HK-2 (cell line): Measurements from ENCODE around the gene TTC3.
"Not testable (repeated sequence)": the region's sequence is repeated elsewhere in the genome, so short reads cannot be mapped to it uniquely, and the experiment has no call there.

Source experiments
- DNase-seq: peaks from one replicate; pipeline ENCODE4 v3.0.0-alpha.2; 2018; ENCODE audit not compliant: unreplicated experiment

TTC3 gene

GRCh38 chr21:37072988-37073416, at the start of gene TTC3, which contains the start of gene PIGP:
TSS of gene TTC3 (plus strand) at chr21:37073254. CDS start at chr21:37087258, 14,004 bp downstream.
TSS of gene PIGP (minus strand) at chr21:37073071. CDS start at chr21:37072515, 556 bp downstream.
- DNase-seq: peak; percentile 92

- DNase-seq: no peak
Observed at GRCh38 chr21:37026499-37026898, 46.6 kb upstream of the TTC3 start.

GRCh38 chr21:37028570-37028969, 44.5 kb upstream of the TTC3 start:
- DNase-seq: no peak

GRCh38 chr21:37030864-37031263, 42.2 kb upstream of the TTC3 start:
- DNase-seq: no peak

GRCh38 chr21:37032293-37032692, 40.8 kb upstream of the TTC3 start:
- DNase-seq: no peak

GRCh38 chr21:37032877-37033471, 40.1 kb upstream of the TTC3 start:
- no peak for DNase-seq

- DNase-seq: not testable (repeated sequence)
Observed at GRCh38 chr21:37034394-37034793, 38.7 kb upstream of the TTC3 start.

GRCh38 chr21:37036177-37036576, 36.9 kb upstream of the TTC3 start:
- DNase-seq: no peak

GRCh38 chr21:37039411-37040075, 33.5 kb upstream of the TTC3 start:
- DNase-seq: no peak

- no peak for DNase-seq
Observed at GRCh38 chr21:37040212-37040611, 32.8 kb upstream of the TTC3 start.

- no peak for DNase-seq
Observed at GRCh38 chr21:37041706-37042271, 31.3 kb upstream of the TTC3 start.

- no peak for DNase-seq
Observed at GRCh38 chr21:37043818-37044217, 29.2 kb upstream of the TTC3 start.

GRCh38 chr21:37044643-37045042, 28.4 kb upstream of the TTC3 start:
- no peak for DNase-seq

- DNase-seq: no peak
Observed at GRCh38 chr21:37045149-37045548, 27.9 kb upstream of the TTC3 start.

GRCh38 chr21:37045556-37045955, 27.5 kb upstream of the TTC3 start:
- no peak for DNase-seq

GRCh38 chr21:37047079-37047478, 26.0 kb upstream of the TTC3 start:
- no peak for DNase-seq

GRCh38 chr21:37049741-37050140, 23.3 kb upstream of the TTC3 start:
- DNase-seq: not testable (repeated sequence)

GRCh38 chr21:37055271-37055855, 17.7 kb upstream of the TTC3 start:
- DNase-seq: no peak

- no peak for DNase-seq
Observed at GRCh38 chr21:37057614-37058013, 15.4 kb upstream of the TTC3 start.

GRCh38 chr21:37058261-37058660, 14.8 kb upstream of the TTC3 start:
- DNase-seq: no peak

- no peak for DNase-seq
Observed at GRCh38 chr21:37059181-37059580, 13.9 kb upstream of the TTC3 start.

GRCh38 chr21:37060296-37060695, 12.8 kb upstream of the TTC3 start:
- peak; percentile 57 for DNase-seq
